Smooth muscle cell (in vitro differentiated cells): ENCODE results near the gene HAVCR2. TPM values are rescaled to one million over a fixed set of nuclear protein-coding genes. Genes with fewer than 3 reads are reported as not detected.
"Not testable (repeated sequence)": the region's sequence is repeated elsewhere in the genome, so short reads cannot be mapped to it uniquely, and the experiment has no call there.

Source experiments
- DNase-seq: peaks from one replicate; lab custom pipeline; 2025; ENCODE audit not compliant: unreplicated experiment; lab: John Stamatoyannopoulos, UW
- H2AFZ ChIP-seq: fragments of 200-600 bp; sonication (generic); 2 replicates; pipeline ENCODE4 v1.6.0; 2016; ENCODE audit warnings: antibody characterized with exemption, low read depth, mild to moderate bottlenecking
- H3F3A ChIP-seq: fragments of 200-600 bp; sonication (generic); 2 replicates; pipeline ENCODE4 v1.6.0; 2017; ENCODE audit warnings: antibody characterized with exemption, low read depth
- H3K27ac ChIP-seq: fragments of 200-600 bp; sonication (generic); 2 replicates; pipeline ENCODE4 v1.5.1; 2016; ENCODE audit warnings: low read depth, mild to moderate bottlenecking
- H3K27me3 ChIP-seq: fragments of 200-600 bp; sonication (generic); 2 replicates; pipeline ENCODE4 v1.6.1; 2016; ENCODE audit warnings: low read depth, mild to moderate bottlenecking
- H3K36me3 ChIP-seq: fragments of 200-600 bp; sonication (generic); 2 replicates; pipeline ENCODE4 v1.5.1; 2016; ENCODE audit warnings: low read depth
- H3K4me1 ChIP-seq: fragments of 200-600 bp; sonication (generic); 2 replicates; pipeline ENCODE4 v1.5.1; 2016; ENCODE audit warnings: low read depth
- H3K4me2 ChIP-seq: fragments of 200-600 bp; sonication (generic); 2 replicates; pipeline ENCODE4 v1.6.0; 2016; ENCODE audit warnings: mild to moderate bottlenecking
- H3K4me3 ChIP-seq: fragments of 200-600 bp; sonication (generic); 2 replicates; pipeline ENCODE4 v1.5.1; 2016; ENCODE audit warnings: mild to moderate bottlenecking
- H3K79me2 ChIP-seq: fragments of 200-600 bp; sonication (generic); 2 replicates; pipeline ENCODE4 v1.6.0; 2016; ENCODE audit warnings: low read depth, mild to moderate bottlenecking
- H3K9ac ChIP-seq: fragments of 200-600 bp; sonication (generic); 2 replicates; pipeline ENCODE4 v1.6.0; 2016; ENCODE audit warnings: low read depth
- H3K9me3 ChIP-seq: fragments of 200-600 bp; sonication (generic); replicated peaks from 2 replicates; pipeline ENCODE4 v1.5.1; 2016; ENCODE audit warnings: low read depth
- H4K20me1 ChIP-seq: fragments of 200-600 bp; sonication (generic); 2 replicates; pipeline ENCODE4 v1.6.0; 2016; ENCODE audit warnings: low read depth
- CTCF ChIP-seq: fragments of 200-600 bp; sonication (generic); IDR thresholded peaks from 2 replicates; pipeline ENCODE4 v1.5.1; 2017; ENCODE audit warnings: borderline replicate concordance, mild to moderate bottlenecking, antibody characterized with exemption; ENCODE audit not compliant: insufficient read depth, poor library complexity, severe bottlenecking
- WGBS: methylation state at CpG from one replicate; pipeline ENCODE4 v1.1.7; 2016; ENCODE audit warnings: low lambda C conversion rate; 5-methylcytosine and 5-hydroxymethylcytosine counted together
- polyA plus RNA-seq: library from polyadenylated mRNA; unstranded; fragments of >200 nt; fragmentation: Nextera tagmentation; extraction: Ambion mirVana; gene quantifications from 2 replicates; pipeline ENCODE4 v1.2.1, GENCODE V29; 2016
- total RNA-seq: library from RNA; depleted of rRNA; stranded (reverse); fragments of >200 nt; gene quantifications from 2 replicates; pipeline ENCODE4 v1.2.3, GENCODE V29; 2014

HAVCR2 gene
- total and polyA plus RNA-seq, 2 experiments from 2014 or later: 0.04 to 0.17 TPM

- no peak overlapping the region for H2AFZ ChIP-seq
- no peak overlapping the region for H3K4me3 ChIP-seq
- H3K36me3 ChIP-seq: no peaks in the 10 kb centered on the region
- H3K79me2 ChIP-seq: no peaks in the 10 kb centered on the region
- no peaks in the 10 kb centered on the region for H3K27me3 ChIP-seq
- no peak overlapping the region for H3K27ac ChIP-seq
- peaks cover 7% of the 10 kb centered on the region for H3F3A ChIP-seq
- TF ChIP-seq CTCF: no peak
- no peaks in the 10 kb centered on the region for H3K9me3 ChIP-seq
- WGBS: 62% methylated on average over 5 of the region's 5 CpGs
- peak overlapping the region; percentile 4 for H3K4me2 ChIP-seq
- H3K4me1 ChIP-seq: no peaks in the 10 kb centered on the region
- H3K9ac ChIP-seq: no peak overlapping the region
- no peak for DNase-seq
- no peaks in the 10 kb centered on the region for H4K20me1 ChIP-seq
Observed at GRCh38 chr5:157050050-157050449, 58.8 kb downstream of the HAVCR2 start.

- H3K4me2 ChIP-seq: peak overlapping the region; percentile 4
Observed at GRCh38 chr5:157049605-157050004, 59.2 kb downstream of the HAVCR2 start.

GRCh38 chr5:157047898-157048297 is 60.9 kb downstream of the HAVCR2 start:
- Histone ChIP-seq H4K20me1 (no peaks in the 10 kb centered on the region), H3K27ac (no peak overlapping the region), H3F3A (peaks cover 7% of the 10 kb centered on the region), H3K9me3 (no peaks in the 10 kb centered on the region), H3K4me2 (no peak overlapping the region), H3K36me3 (no peaks in the 10 kb centered on the region), H3K27me3 (no peaks in the 10 kb centered on the region), H2AFZ (no peak overlapping the region), H3K4me3 (no peak overlapping the region), H3K4me1 (no peaks in the 10 kb centered on the region), H3K9ac (no peak overlapping the region), H3K79me2 (no peaks in the 10 kb centered on the region)
- 63% methylated on average over 5 of the region's 5 CpGs for WGBS
- DNase-seq: no peak
- no peak for TF ChIP-seq CTCF

More at GRCh38 chr5:157049605-157050004, 59.2 kb downstream of the HAVCR2 start:
- no peak overlapping the region for H2AFZ ChIP-seq
- H3K36me3 ChIP-seq: no peaks in the 10 kb centered on the region
- H3K27me3 ChIP-seq: no peaks in the 10 kb centered on the region
- H4K20me1 ChIP-seq: no peaks in the 10 kb centered on the region
- H3K9me3 ChIP-seq: no peaks in the 10 kb centered on the region
- H3K9ac ChIP-seq: no peak overlapping the region
- WGBS: 3% methylated on average over 1 of the region's 1 CpG
- peaks cover 7% of the 10 kb centered on the region for H3F3A ChIP-seq
- no peak overlapping the region for H3K4me3 ChIP-seq
- no peak for TF ChIP-seq CTCF
- no peaks in the 10 kb centered on the region for H3K79me2 ChIP-seq
- no peak for DNase-seq
- H3K4me1 ChIP-seq: no peaks in the 10 kb centered on the region
- H3K27ac ChIP-seq: no peak overlapping the region

DNA sequence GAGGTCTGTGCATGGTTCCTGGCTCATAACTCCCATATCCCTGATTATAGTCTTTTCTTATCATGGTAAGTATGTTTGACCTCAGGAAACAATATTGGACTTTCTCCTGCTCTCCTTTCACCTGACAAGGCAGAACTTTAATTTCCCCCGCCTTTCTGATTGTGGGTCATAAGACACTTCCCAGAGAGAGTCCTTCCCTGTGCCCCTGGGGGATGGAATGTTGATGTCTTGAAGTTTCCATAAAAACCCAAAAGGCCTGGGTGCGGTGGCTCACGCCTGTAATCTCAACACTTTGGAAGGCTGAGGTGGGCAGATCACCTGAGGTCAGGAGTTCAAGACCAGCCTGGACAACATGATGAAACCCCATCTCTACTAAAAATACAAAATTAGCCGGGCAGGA is 61.8 kb downstream of the HAVCR2 start:
- WGBS: 95% methylated on average over 4 of the region's 4 CpGs
- H3K4me2 ChIP-seq, H3K27ac ChIP-seq: not testable (repeated sequence)

More for the DNA sequence above, 61.8 kb downstream of the HAVCR2 start:
- not testable (repeated sequence) for H4K20me1 ChIP-seq, H3K27me3 ChIP-seq, H2AFZ ChIP-seq, H3K9me3 ChIP-seq, H3K9ac ChIP-seq, H3K36me3 ChIP-seq, H3K4me1 ChIP-seq, H3K4me3 ChIP-seq, DNase-seq, H3K79me2 ChIP-seq, H3F3A ChIP-seq
